IPS-20b (cell line): Measurements from ENCODE around the gene CDH4.
"Not testable (repeated sequence)": the region's sequence is repeated elsewhere in the genome, so short reads cannot be mapped to it uniquely, and the experiment has no call there.

ENCODE experiments used
- H3K27ac ChIP-seq: one replicate; pipeline ENCODE4 v1.5.1; 2013; ENCODE audit warnings: low read length
- H3K27me3 ChIP-seq: 2 replicates; pipeline ENCODE4 v1.6.1; 2013; ENCODE audit warnings: mild to moderate bottlenecking, low read length, inconsistent platforms; ENCODE audit not compliant: insufficient read depth
- H3K36me3 ChIP-seq: 2 replicates; pipeline ENCODE4 v1.6.1; 2013; ENCODE audit warnings: low read depth, mild to moderate bottlenecking, inconsistent platforms, low read length, moderate library complexity; ENCODE audit not compliant: insufficient read depth
- H3K4me1 ChIP-seq: 2 replicates; pipeline ENCODE4 v1.6.1; 2013; ENCODE audit warnings: mild to moderate bottlenecking, control low read depth, inconsistent platforms, low read length, moderate library complexity; ENCODE audit not compliant: insufficient read depth
- H3K4me3 ChIP-seq: 2 replicates; pipeline ENCODE4 v1.5.1; 2013; ENCODE audit warnings: mild to moderate bottlenecking, low read length, inconsistent platforms
- H3K9ac ChIP-seq: 2 replicates; pipeline ENCODE4 v1.6.1; 2013; ENCODE audit warnings: low read depth, mild to moderate bottlenecking, inconsistent platforms, low read length, moderate library complexity
- H3K9me3 ChIP-seq: 2 replicates; pipeline ENCODE4 v1.6.1; 2013; ENCODE audit warnings: mild to moderate bottlenecking, low read depth, low read length, inconsistent platforms; ENCODE audit not compliant: insufficient read depth

The CDH4 gene

GRCh38 chr20:61419010-61419409, 166.9 kb downstream of the CDH4 start:
- H3K27ac ChIP-seq: no peak overlapping the region
- no peak overlapping the region for H3K9ac ChIP-seq
- peaks cover 6% of the 10 kb centered on the region; the same call in 1 of the 2 replicates for H3K4me1 ChIP-seq
- no peaks in the 10 kb centered on the region for H3K9me3 ChIP-seq
- peaks cover 55% of the 10 kb centered on the region for H3K27me3 ChIP-seq
- no peaks in the 10 kb centered on the region for H3K36me3 ChIP-seq
- H3K4me3 ChIP-seq: no peak overlapping the region

GRCh38 chr20:61419501-61419900, 167.4 kb downstream of the CDH4 start:
- H3K4me1 ChIP-seq: peaks cover 6% of the 10 kb centered on the region; the same call in 1 of the 2 replicates
- no peak overlapping the region for H3K9ac ChIP-seq
- H3K27me3 ChIP-seq: peaks cover 54% of the 10 kb centered on the region
- no peak overlapping the region for H3K4me3 ChIP-seq
- no peaks in the 10 kb centered on the region for H3K9me3 ChIP-seq
- no peaks in the 10 kb centered on the region for H3K36me3 ChIP-seq
- no peak overlapping the region for H3K27ac ChIP-seq

DNA sequence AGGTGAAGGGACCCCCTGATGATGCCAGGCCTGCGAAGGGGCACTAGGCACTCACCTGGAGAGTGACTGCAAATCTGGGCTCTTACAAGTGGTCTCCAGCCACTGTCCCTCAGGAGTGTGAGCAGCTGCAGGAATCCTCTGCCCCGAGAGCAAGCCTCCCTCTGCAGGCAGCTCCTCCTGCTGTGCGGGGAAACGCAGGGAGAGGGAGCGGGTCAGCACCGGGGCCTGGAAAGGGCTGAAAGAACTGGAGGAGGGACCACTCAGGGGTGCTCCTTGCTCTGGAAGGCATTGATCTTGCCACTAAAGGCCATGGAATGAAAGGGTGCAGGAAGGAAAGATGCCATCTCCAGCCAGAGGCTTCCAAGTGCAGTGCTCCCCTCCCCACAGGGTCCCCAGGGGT, 168.0 kb downstream of the CDH4 start:
- H3K4me3 ChIP-seq: no peak overlapping the region
- peaks cover 6% of the 10 kb centered on the region; the same call in 1 of the 2 replicates for H3K4me1 ChIP-seq
- no peak overlapping the region for H3K27ac ChIP-seq
- no peak overlapping the region for H3K9ac ChIP-seq
- H3K36me3 ChIP-seq: no peaks in the 10 kb centered on the region
- no peaks in the 10 kb centered on the region for H3K9me3 ChIP-seq
- peaks cover 49% of the 10 kb centered on the region for H3K27me3 ChIP-seq

DNA sequence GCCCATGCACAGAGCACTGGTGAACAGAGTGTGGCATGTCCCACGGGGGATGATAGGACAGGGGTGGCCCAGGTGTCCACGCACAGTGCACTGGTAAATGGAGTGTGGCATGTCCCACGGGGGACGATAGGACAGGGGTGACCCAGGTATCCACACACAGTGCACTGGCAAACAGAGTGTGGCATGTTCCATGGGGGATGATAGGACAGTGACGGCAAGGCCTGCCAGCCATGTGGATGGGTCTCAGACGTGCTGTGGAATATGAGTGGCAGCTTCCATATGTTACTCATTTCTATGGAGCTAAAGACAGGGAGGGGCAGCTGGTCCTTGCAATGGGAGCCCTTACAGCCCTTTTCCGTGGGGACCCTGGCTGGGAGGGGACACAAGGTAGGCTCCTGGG, 168.7 kb downstream of the CDH4 start:
- no peaks in the 10 kb centered on the region for H3K9me3 ChIP-seq
- no peak overlapping the region for H3K9ac ChIP-seq
- peaks cover 6% of the 10 kb centered on the region; the same call in 1 of the 2 replicates for H3K4me1 ChIP-seq
- H3K4me3 ChIP-seq: no peak overlapping the region
- peaks cover 42% of the 10 kb centered on the region for H3K27me3 ChIP-seq
- no peaks in the 10 kb centered on the region for H3K36me3 ChIP-seq
- no peak overlapping the region for H3K27ac ChIP-seq

DNA sequence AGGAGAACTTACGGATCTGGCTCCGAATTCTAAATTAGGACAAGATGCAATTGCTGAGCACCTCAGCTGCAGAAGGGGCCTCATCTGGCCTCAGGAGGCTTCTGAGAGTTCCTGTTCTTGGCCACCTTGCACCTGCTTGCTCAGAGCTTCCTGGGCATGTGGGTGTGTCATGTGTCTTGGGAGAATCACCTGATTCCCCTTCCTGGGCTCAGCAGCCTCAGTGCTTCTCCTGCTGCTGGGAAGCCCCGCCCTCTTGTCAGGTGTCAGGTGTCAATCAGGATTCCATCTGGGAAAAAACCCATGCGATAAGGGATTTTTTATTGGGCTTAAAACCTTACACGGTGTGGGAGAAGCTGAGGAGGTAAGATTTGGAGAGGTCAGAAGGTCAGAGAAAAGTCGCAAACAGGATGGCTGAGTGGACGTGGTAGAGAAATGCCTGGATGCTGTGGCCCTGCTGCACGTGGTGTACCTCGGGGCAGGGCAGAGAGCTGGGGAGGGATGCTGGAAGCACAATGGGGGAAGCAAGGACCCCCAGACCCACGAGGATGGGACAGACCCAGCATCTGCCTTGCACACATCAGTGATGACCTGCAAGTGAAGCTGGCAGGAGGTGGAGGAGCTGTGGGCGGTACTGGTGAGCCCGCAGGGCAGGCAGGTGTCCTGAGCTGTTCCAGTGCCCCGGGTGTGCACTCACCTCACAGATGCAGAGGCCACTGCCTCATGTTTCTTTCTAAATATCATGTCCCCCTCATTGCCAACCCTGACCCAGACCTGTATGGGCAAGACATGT, 170.8 kb downstream of the CDH4 start:
- Histone ChIP-seq H3K4me1 (peaks cover 6% of the 10 kb centered on the region; the same call in 1 of the 2 replicates), H3K9ac (no peak overlapping the region), H3K27me3 (peaks cover 46% of the 10 kb centered on the region), H3K27ac (no peak overlapping the region), H3K9me3 (no peaks in the 10 kb centered on the region), H3K36me3 (no peaks in the 10 kb centered on the region), H3K4me3 (no peak overlapping the region)

- H3K36me3 ChIP-seq: no peaks in the 10 kb centered on the region
- no peak overlapping the region for H3K9ac ChIP-seq
- no peaks in the 10 kb centered on the region for H3K9me3 ChIP-seq
- no peak overlapping the region for H3K4me3 ChIP-seq
- no peak overlapping the region for H3K27ac ChIP-seq
- peaks cover 6% of the 10 kb centered on the region; the same call in 1 of the 2 replicates for H3K4me1 ChIP-seq
- H3K27me3 ChIP-seq: peaks cover 51% of the 10 kb centered on the region
These were observed 172.1 kb downstream of the CDH4 start for GRCh38 chr20:61424011-61424627.

- Histone ChIP-seq H3K27me3 (peaks cover 51% of the 10 kb centered on the region), H3K9ac (no peak overlapping the region), H3K27ac (no peak overlapping the region), H3K4me1 (peaks cover 5% of the 10 kb centered on the region; the same call in 1 of the 2 replicates), H3K4me3 (no peak overlapping the region), H3K36me3 (no peaks in the 10 kb centered on the region), H3K9me3 (no peaks in the 10 kb centered on the region)
These were observed 172.8 kb downstream of the CDH4 start for GRCh38 chr20:61424628-61425420.

DNA sequence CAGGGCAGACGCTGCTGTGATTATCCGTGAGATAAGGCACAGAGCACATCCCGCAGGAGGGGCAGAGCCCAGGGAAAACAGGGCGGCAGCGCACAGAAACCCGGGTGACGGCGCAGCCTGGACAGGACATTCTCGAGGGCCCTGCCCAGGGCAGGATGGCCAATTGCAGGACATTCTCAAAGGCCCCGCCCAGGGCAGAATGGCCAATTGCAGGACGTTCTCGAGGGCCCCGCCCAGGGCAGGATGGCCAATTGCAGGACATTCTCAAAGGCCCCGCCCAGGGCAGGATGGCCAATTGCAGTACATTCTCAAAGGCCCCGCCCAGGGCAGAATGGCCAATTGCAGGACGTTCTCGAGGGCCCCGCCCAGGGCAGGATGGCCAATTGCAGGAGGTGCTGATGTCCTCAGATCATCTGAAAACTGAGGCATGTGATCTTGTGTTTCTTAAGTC, 173.5 kb downstream of the CDH4 start:
- peaks cover 51% of the 10 kb centered on the region for H3K27me3 ChIP-seq
- not testable (repeated sequence) for H3K36me3 ChIP-seq, H3K27ac ChIP-seq, H3K9ac ChIP-seq, H3K4me1 ChIP-seq, H3K9me3 ChIP-seq, H3K4me3 ChIP-seq

DNA sequence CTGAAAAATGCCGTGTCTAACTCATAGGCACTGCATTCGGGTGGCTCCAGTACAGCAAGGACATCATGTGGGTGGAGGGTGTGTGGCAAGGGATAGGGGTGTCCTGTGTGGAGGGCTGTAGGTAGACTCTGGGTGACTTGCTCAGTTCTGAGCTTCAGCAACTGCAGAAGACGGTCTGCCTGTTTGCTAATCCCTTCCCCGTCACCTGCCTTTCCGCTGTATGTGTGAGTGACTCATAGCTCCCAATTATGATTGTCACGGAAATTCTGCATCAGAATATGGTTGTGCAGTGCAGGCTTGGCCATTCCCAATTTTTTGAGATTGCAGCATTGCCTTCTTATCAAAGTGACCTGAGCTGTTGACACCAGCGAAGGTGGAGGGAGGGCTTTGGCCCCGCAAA, 174.3 kb downstream of the CDH4 start:
- Histone ChIP-seq H3K36me3 (no peaks in the 10 kb centered on the region), H3K4me1 (peaks cover 4% of the 10 kb centered on the region; the same call in 1 of the 2 replicates), H3K27me3 (peaks cover 48% of the 10 kb centered on the region)

DNA sequence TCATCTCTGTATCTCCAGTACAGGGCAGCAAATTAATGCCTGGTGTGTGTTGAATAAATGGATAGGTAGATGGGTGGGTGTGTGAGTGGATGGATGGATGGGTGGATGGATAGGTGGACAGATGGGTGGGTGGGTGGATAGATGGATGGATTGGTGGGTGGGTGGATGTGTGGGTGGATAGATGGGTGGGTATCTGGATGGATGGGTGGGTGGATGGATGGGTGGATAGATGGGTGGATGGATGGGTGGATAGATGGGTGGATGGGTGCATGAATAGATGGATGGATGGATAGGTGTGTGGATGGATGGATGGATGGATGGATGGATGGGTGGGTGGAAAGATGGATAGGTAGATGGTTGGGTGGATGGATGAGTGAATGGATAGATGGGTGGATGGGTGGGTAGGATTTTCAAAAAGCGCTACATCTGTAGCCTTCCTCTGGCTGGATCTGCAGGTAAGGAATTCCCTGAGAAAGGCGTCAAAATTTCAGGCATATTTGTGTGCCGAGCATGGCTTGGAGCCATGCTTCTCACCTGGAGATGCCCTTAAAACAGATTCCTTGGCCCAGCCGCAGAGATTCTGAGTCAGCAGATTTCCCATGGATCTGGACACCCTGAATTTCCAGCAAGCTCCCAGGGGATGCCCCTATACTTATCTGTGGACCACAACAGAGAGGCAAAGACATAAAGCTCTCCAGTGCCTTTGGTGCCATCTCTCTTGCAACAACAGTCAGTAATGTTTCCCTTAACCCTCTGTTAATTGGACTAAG, 177.6 kb downstream of the CDH4 start:
- no peaks in the 10 kb centered on the region for H3K9me3 ChIP-seq
- peaks cover 13% of the 10 kb centered on the region; the same call in 1 of the 2 replicates for H3K4me1 ChIP-seq
- H3K27me3 ChIP-seq: peaks cover 45% of the 10 kb centered on the region
- H3K4me3 ChIP-seq: no peak overlapping the region
- H3K36me3 ChIP-seq: no peaks in the 10 kb centered on the region
- no peak overlapping the region for H3K27ac ChIP-seq
- H3K9ac ChIP-seq: no peak overlapping the region

More for the DNA sequence above, 174.3 kb downstream of the CDH4 start:
- no peak overlapping the region for H3K4me3 ChIP-seq
- H3K9me3 ChIP-seq: no peaks in the 10 kb centered on the region
- H3K27ac ChIP-seq: no peak overlapping the region
- no peak overlapping the region for H3K9ac ChIP-seq

DNA sequence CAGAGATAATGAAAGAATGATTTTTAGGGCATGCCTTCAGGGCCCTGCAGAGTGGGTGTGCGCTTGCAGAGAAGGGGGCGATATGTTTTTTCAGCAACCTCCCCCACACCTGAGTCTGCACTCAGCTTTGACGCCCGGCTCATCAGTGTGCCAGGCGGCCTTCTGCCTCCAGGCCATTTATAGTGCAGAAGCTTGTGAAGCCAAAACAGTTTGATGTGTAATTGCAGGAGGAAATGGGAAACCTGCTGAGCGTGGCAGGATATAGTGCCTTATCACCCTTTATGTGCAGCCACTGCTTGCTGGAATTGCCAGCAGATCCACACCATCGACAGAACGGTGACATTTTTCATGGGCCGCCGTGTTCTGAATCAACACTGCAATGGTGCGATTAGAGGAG, 178.2 kb downstream of the CDH4 start:
- Histone ChIP-seq H3K9ac (no peak overlapping the region), H3K27ac (no peak overlapping the region), H3K4me1 (peaks cover 19% of the 10 kb centered on the region), H3K9me3 (no peaks in the 10 kb centered on the region), H3K4me3 (no peak overlapping the region), H3K36me3 (no peaks in the 10 kb centered on the region), H3K27me3 (peaks cover 45% of the 10 kb centered on the region)
